Spleen (tissue), 11 donors: Measurements from ENCODE around the gene ERBIN. TPM values are rescaled to one million over a fixed set of nuclear protein-coding genes. Genes with fewer than 3 reads are reported as not detected.

Source experiments
- DNase-seq: peaks from one replicate; pipeline ENCODE4 v3.0.0-alpha.2; 2020
- H3K27ac ChIP-seq, 8 donors: fragments of 200-600 bp; sonication (generic) in 7 of 8; 1 replicate in 4 of 8; 2 replicates in 4 of 8; pipeline versions ENCODE4 v1.5.0 to v1.8.0; 2016 to 2021; ENCODE audit warnings: inconsistent platforms in 4 of 8, mild to moderate bottlenecking in 4 of 8, moderate library complexity in 1 of 8
- H3K27me3 ChIP-seq, 7 donors: fragments of 200-600 bp; sonication (generic) in 6 of 7; replicated peaks in 1 of 7; 1 replicate in 4 of 7; 2 replicates in 3 of 7; pipeline versions ENCODE4 v1.5.0 to v1.8.0; 2016 to 2021; ENCODE audit warnings: inconsistent platforms in 3 of 7, mild to moderate bottlenecking in 1 of 7
- H3K36me3 ChIP-seq, 6 donors: fragments of 200-600 bp; sonication (generic) in 5 of 6; 1 replicate in 4 of 6; 2 replicates in 2 of 6; pipeline versions ENCODE4 v1.5.0 to v1.8.0; 2016 to 2021; ENCODE audit warnings: inconsistent platforms in 2 of 6
- H3K4me1 ChIP-seq, 6 donors: fragments of 200-600 bp; sonication (generic) in 5 of 6; 1 replicate in 3 of 6; 2 replicates in 3 of 6; pipeline versions ENCODE4 v1.5.0 to v1.8.0; 2016 to 2021; ENCODE audit warnings: inconsistent platforms in 3 of 6
- H3K4me3 ChIP-seq, 8 donors: fragments of 200-600 bp; sonication (generic) in 7 of 8; 1 replicate in 4 of 8; 2 replicates in 4 of 8; pipeline versions ENCODE4 v1.5.0 to v1.8.0; 2016 to 2021; ENCODE audit warnings: inconsistent platforms in 4 of 8, mild to moderate bottlenecking in 4 of 8, moderate library complexity in 2 of 8
- H3K9me3 ChIP-seq, 8 donors: fragments of 200-600 bp; sonication (generic) in 7 of 8; 1 replicate in 4 of 8; 2 replicates in 4 of 8; pipeline versions ENCODE4 v1.5.0 to v1.8.0; 2016 to 2021; ENCODE audit warnings: inconsistent platforms in 4 of 8
- CTCF ChIP-seq, 11 experiments: fragments of 200-600 bp in 7 of 11; fragments of 450-650 bp in 4 of 11; sonication (generic) in 4 of 11; IDR thresholded peaks in 8 of 11; conservative IDR thresholded peaks in 3 of 11; 1 replicate in 7 of 11; 2 replicates in 4 of 11; pipeline versions ENCODE4 v1.4.0 to v1.8.0; 2016 to 2021; ENCODE audit warnings: antibody characterized with exemption in 11 of 11, inconsistent platforms in 4 of 11, mild to moderate bottlenecking in 1 of 11
- POLR2A ChIP-seq, 3 donors: fragments of 450-650 bp; IDR thresholded peaks; one replicate each; pipeline ENCODE4 v1.5.1; 2017; ENCODE audit warnings: antibody characterized with exemption in 3 of 3, mild to moderate bottlenecking in 1 of 3
- POLR2AphosphoS5 ChIP-seq, 3 donors: sonication (generic); formaldehyde crosslinking; IDR thresholded peaks; one replicate each; pipeline ENCODE4 v1.5.1; 2017; ENCODE audit warnings: antibody characterized with exemption in 3 of 3
- WGBS, 5 donors: extraction: QIAGEN DNeasy Blood & Tissue Kit in 3 of 5; methylation state at CpG; one replicate each; pipeline versions ENCODE4 v1.1.5 to v1.1.7; 2013 to 2018; 5-methylcytosine and 5-hydroxymethylcytosine counted together
- intact Hi-C: fragments of 100-400 bp; cut with DNase I; formaldehyde crosslinking; loops from one replicate; pipeline ENCODE4 v1.15.0; 2023; ENCODE audit warnings: low total_unique reads
- polyA plus RNA-seq, 3 donors: library from polyadenylated mRNA; stranded (reverse); fragments of 200-250 nt; gene quantifications; one replicate each; pipeline ENCODE4 v1.2.1, GENCODE V29; 2013
- total RNA-seq, 7 donors: library from RNA; depleted of rRNA in 3 of 7; stranded (reverse); fragments of >200 nt in 3 of 7; fragmentation: NEBNext Ultra II Directional in 4 of 7; extraction: Animal tissue kit (Norgen Biotek cat#: 25700) in 4 of 7; gene quantifications; one replicate each; pipeline versions ENCODE4 v1.1.0 to v1.2.1, GENCODE V29; 2016 to 2021
- donor health status: healthy with polysubstance abuse.
- donor health status: DM: no; HTN: no; CAD: no; lungs with moderate emphysema.
- donor health status: DM: no; HTN: no; CAD: no.
- donor health status: Bipolar disorder and iron deficiency.
- donor health status: healthy.
- donor health status: DM: no; HTN: no; CAD: no.
- donor health status: DM: yes; HTN: yes; CAD: no.

ERBIN gene
- total and polyA plus RNA-seq, 10 donors: 19.6 to 112 (median 93.1) TPM

GRCh38 chr5:65902104-65902503 lies 24.3 kb upstream of the ERBIN start:
- DNase-seq: no peak
- Histone ChIP-seq H3K9me3 (no peaks in the 10 kb centered on the region), H3K4me1 (no peaks in the 10 kb centered on the region), H3K36me3 (no peaks in the 10 kb centered on the region), H3K27ac (no peak overlapping the region), H3K27me3 (no peaks in the 10 kb centered on the region), H3K4me3 (no peak overlapping the region)
- 91 to 98% (median 95%) methylated on average over 4 of the region's 4 CpGs for WGBS, 5 donors
- TF ChIP-seq CTCF (IDR thresholded peaks at IDR 0.05 in 8 of 11, conservative IDR thresholded peaks at IDR 0.05 in 3 of 11) (no peak), POLR2AphosphoS5 (IDR thresholded peaks at IDR 0.05) (no peak), POLR2A (IDR thresholded peaks at IDR 0.05) (no peak)
- intact Hi-C loops: no loop called here

GRCh38 chr5:65903581-65903980 lies 22.8 kb upstream of the ERBIN start:
- TF ChIP-seq CTCF (IDR thresholded peaks at IDR 0.05 in 8 of 11, conservative IDR thresholded peaks at IDR 0.05 in 3 of 11) (no peak), POLR2A (IDR thresholded peaks at IDR 0.05) (no peak), POLR2AphosphoS5 (IDR thresholded peaks at IDR 0.05) (no peak)
- WGBS, 5 donors: 68 to 89% (median 89%) methylated on average over 1 of the region's 1 CpG
- intact Hi-C loops: no loop called here

DNA sequence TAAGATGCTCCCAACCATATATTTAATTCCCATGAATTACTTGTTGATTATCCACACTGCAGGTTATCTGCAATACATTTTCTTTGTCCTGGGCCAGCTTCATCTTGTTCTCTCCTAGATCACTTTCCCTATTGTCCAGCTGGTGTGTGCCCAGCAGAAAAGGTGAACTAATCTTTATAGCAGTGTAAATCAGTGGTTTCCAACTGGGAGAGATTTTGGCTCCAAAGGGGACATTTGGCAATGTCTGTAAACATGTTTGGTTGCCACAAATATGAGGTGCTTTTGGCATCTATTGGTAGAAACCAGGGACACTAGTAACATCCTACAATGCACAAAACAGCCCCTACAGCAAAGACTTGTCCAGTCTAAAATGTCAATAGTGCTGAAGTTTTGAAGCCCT lies 20.1 kb upstream of the ERBIN start:
- Histone ChIP-seq H3K27me3 (no peaks in the 10 kb centered on the region), H3K4me1 (no peaks in the 10 kb centered on the region), H3K9me3 (no peaks in the 10 kb centered on the region), H3K27ac (no peak overlapping the region), H3K36me3 (no peaks in the 10 kb centered on the region), H3K4me3 (no peak overlapping the region)
- intact Hi-C loops: no loop called here
- TF ChIP-seq POLR2AphosphoS5 (IDR thresholded peaks at IDR 0.05) (no peak), POLR2A (IDR thresholded peaks at IDR 0.05) (no peak), CTCF (IDR thresholded peaks at IDR 0.05 in 8 of 11, conservative IDR thresholded peaks at IDR 0.05 in 3 of 11) (no peak)
- no peak for DNase-seq

More at GRCh38 chr5:65903581-65903980, 22.8 kb upstream of the ERBIN start:
- no peak overlapping the region for H3K27ac ChIP-seq
- no peaks in the 10 kb centered on the region for H3K27me3 ChIP-seq
- H3K9me3 ChIP-seq: no peaks in the 10 kb centered on the region
- no peak overlapping the region for H3K4me3 ChIP-seq
- H3K4me1 ChIP-seq: no peaks in the 10 kb centered on the region
- no peaks in the 10 kb centered on the region for H3K36me3 ChIP-seq
- no peak for DNase-seq

GRCh38 chr5:65907135-65907534 lies 19.2 kb upstream of the ERBIN start:
- H3K9me3 ChIP-seq: no peaks in the 10 kb centered on the region
- 72 to 91% (median 86%) methylated on average over 2 of the region's 2 CpGs for WGBS, 5 donors
- intact Hi-C loops: no loop called here
- no peaks in the 10 kb centered on the region for H3K27me3 ChIP-seq
- no peak overlapping the region for H3K27ac ChIP-seq
- DNase-seq: no peak
- TF ChIP-seq CTCF (IDR thresholded peaks at IDR 0.05 in 8 of 11, conservative IDR thresholded peaks at IDR 0.05 in 3 of 11): no peak
- TF ChIP-seq POLR2A (IDR thresholded peaks at IDR 0.05): no peak
- H3K4me1 ChIP-seq: no peaks in the 10 kb centered on the region
- no peaks in the 10 kb centered on the region for H3K36me3 ChIP-seq
- no peak overlapping the region for H3K4me3 ChIP-seq
